ENCODE measurements around the gene MAP3K5.

DNA sequence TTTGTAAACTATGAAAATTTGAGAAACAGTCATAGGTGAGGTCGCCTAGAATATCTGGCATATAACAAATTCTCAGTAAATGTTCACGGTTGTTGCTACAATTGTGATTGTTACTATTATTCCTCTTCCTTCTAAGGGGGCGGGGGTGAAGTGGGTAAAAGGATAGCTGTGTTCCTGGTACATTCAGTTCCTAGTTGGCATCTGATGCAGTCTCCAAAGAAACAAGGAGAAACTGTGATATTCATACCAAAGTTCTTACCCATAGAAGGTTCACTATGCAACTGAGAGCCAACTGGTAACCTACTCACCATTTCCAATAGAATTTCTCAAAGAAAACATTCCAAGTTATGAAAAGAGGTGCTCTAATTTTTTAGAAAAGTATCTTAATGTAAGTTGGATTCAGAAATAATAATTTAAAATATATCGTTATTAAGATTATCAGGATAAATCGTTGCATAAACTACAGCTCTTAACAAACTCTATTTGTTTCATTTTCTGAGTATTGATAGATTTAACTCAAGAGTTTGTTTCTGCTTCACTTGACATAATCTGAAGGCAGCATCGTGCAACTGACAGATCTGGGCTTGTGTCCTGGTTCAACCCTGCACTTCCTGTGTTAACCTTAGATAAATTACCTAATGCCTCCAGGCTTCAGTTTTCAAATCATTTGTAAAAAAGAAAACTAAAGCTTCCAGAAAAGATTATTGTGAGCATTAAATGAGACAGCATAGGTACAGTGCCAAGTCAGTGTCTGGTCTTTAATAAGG, 228.7 kb downstream of the MAP3K5 start:
- TF ChIP-seq EZH2 (IDR thresholded peaks at IDR 0.05; ENCODE audit: low read length, missing control alignments), result no peak
- TF ChIP-seq, protein P1, sequence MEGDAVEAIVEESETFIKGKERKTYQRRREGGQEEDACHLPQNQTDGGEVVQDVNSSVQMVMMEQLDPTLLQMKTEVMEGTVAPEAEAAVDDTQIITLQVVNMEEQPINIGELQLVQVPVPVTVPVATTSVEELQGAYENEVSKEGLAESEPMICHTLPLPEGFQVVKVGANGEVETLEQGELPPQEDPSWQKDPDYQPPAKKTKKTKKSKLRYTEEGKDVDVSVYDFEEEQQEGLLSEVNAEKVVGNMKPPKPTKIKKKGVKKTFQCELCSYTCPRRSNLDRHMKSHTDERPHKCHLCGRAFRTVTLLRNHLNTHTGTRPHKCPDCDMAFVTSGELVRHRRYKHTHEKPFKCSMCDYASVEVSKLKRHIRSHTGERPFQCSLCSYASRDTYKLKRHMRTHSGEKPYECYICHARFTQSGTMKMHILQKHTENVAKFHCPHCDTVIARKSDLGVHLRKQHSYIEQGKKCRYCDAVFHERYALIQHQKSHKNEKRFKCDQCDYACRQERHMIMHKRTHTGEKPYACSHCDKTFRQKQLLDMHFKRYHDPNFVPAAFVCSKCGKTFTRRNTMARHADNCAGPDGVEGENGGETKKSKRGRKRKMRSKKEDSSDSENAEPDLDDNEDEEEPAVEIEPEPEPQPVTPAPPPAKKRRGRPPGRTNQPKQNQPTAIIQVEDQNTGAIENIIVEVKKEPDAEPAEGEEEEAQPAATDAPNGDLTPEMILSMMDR (conservative IDR thresholded peaks at IDR 0.05 in 1 of 2, IDR thresholded peaks at IDR 0.05 in 1 of 2; ENCODE audit: low read depth in 1 of 2, low read length in 2 of 2), result no peak
